ENCODE data around the gene TIMP1. TPM values are rescaled to one million over a fixed set of nuclear protein-coding genes. Genes with fewer than 3 reads are reported as not detected.

The TIMP1 gene
- total RNA-seq, 1 donor from 2014 or later = 57.1 TPM

DNA sequence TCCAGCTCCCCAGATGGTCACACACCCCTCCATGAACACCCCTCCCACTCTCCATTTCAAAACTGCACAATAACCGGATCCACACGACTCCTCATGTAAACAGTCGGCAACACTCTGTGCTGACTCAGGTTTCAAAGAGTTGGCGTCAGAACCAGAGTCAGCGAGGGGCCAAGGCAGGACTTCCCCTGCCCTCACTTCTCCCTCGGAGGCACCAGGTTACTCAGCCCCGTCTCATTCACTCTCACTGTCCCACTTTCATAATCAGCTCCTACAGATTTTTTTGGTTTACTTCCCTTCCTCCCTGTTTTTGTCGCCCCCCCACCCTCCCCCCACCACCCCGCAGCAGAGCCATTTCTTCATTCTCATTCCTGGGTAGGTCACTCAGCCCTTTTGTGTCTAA, 2.7 kb upstream of the TIMP1 start:
- H3K4me3 ChIP-seq (ENCODE audit: low read depth, low read length) = no peak overlapping the region
- no peaks in the 10 kb centered on the region for H3K36me3 ChIP-seq (ENCODE audit: control insufficient read depth, insufficient read depth, low read length)
- DNase-seq (ENCODE audit: low read depth) (peak; percentile 86), FAIRE-seq (no peak)
- TF ChIP-seq CTCF (IDR thresholded peaks at IDR 0.05; ENCODE audit: insufficient read depth, low read length, severe bottlenecking) = no peak
- no peaks in the 10 kb centered on the region for H3K27me3 ChIP-seq (ENCODE audit: control insufficient read depth, insufficient read depth, low read length)

DNA sequence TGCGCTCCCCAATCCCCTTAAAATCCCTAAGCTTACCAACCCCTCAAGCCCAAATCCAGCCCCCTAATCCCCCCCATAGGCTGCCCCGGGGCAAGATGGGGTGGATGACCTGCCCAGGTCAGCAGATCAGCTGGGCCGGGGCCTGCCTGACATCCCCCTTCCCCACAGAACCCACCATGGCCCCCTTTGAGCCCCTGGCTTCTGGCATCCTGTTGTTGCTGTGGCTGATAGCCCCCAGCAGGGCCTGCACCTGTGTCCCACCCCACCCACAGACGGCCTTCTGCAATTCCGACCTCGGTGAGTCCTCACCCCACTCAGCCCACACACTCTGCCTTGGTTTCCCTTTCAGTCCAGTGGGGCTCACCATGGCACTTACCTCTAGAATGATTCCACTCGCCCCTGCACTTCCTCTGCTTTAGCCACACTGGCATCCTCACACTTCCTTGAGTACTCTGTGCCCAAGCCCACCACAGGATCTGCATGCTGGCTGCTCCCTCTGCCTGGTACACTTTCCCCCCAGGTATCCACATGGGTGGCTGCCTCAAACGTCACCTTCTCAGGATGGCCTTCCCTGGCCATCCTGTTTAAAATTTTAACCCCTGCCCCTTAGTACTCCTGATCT, 1.1 kb downstream of the TIMP1 start:
- no peaks in the 10 kb centered on the region for H3K36me3 ChIP-seq (ENCODE audit: control insufficient read depth, insufficient read depth, low read length)
- TF ChIP-seq CTCF (IDR thresholded peaks at IDR 0.05; ENCODE audit: insufficient read depth, low read length, severe bottlenecking) = no peak
- DNase-seq (ENCODE audit: low read depth) = no peak
- H3K27me3 ChIP-seq (ENCODE audit: control insufficient read depth, insufficient read depth, low read length) = no peaks in the 10 kb centered on the region
- no peak for FAIRE-seq
- peak overlapping the region; percentile 53 for H3K4me3 ChIP-seq (ENCODE audit: low read depth, low read length)

DNA sequence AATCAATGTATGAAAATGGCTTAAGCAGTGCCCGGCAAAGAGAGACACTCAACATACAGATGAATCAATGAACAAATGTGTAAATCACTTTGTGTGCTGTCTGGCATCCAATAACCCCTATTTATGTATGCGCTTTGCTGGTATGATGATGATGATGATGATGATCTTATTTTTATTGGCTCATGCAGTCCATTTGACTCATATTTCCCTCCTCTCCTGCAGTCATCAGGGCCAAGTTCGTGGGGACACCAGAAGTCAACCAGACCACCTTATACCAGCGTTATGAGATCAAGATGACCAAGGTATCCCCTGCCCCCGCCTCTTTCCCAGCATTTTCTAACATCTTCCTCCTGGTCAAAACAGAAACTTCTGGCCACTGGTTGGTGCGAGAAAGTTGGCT, 2.5 kb downstream of the TIMP1 start:
- DNase-seq (ENCODE audit: low read depth) (no peak), FAIRE-seq (no peak)
- Histone ChIP-seq H3K36me3 (ENCODE audit: control insufficient read depth, insufficient read depth, low read length) (no peaks in the 10 kb centered on the region), H3K4me3 (ENCODE audit: low read depth, low read length) (no peak overlapping the region), H3K27me3 (ENCODE audit: control insufficient read depth, insufficient read depth, low read length) (no peaks in the 10 kb centered on the region)
- no peak for TF ChIP-seq CTCF (IDR thresholded peaks at IDR 0.05; ENCODE audit: insufficient read depth, low read length, severe bottlenecking)

DNA sequence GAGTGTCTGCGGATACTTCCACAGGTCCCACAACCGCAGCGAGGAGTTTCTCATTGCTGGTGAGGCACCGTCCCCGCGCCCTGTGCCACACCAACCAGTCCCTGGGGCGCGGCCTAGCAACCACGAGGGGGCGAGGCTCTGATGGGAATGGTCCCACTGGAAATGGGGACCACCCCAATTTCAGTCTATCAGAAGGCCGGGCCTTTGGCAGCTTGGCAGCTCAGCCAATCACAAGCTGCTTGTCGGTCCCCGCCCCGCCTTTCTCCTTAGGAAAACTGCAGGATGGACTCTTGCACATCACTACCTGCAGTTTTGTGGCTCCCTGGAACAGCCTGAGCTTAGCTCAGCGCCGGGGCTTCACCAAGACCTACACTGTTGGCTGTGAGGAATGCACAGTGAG, 3.0 kb downstream of the TIMP1 start:
- DNase-seq (ENCODE audit: low read depth) (no peak), FAIRE-seq (no peak)
- TF ChIP-seq CTCF (IDR thresholded peaks at IDR 0.05; ENCODE audit: insufficient read depth, low read length, severe bottlenecking) = no peak
- no peaks in the 10 kb centered on the region for H3K36me3 ChIP-seq (ENCODE audit: control insufficient read depth, insufficient read depth, low read length)
- no peak overlapping the region for H3K4me3 ChIP-seq (ENCODE audit: low read depth, low read length)
- no peaks in the 10 kb centered on the region for H3K27me3 ChIP-seq (ENCODE audit: control insufficient read depth, insufficient read depth, low read length)

GRCh38 chrX:47586043-47586787, 4.0 kb downstream of the TIMP1 start:
- no peaks in the 10 kb centered on the region for H3K36me3 ChIP-seq (ENCODE audit: control insufficient read depth, insufficient read depth, low read length)
- DNase-seq (ENCODE audit: low read depth) = no peak

More at GRCh38 chrX:47586043-47586787, 4.0 kb downstream of the TIMP1 start:
- Histone ChIP-seq H3K27me3 (ENCODE audit: control insufficient read depth, insufficient read depth, low read length) (no peaks in the 10 kb centered on the region), H3K4me3 (ENCODE audit: low read depth, low read length) (no peak overlapping the region)
- TF ChIP-seq CTCF (IDR thresholded peaks at IDR 0.05; ENCODE audit: insufficient read depth, low read length, severe bottlenecking) = no peak
- FAIRE-seq = no peak

All from bronchial epithelial cell (primary cell).